Measurements from ENCODE around the gene FGFRL1.
"Not testable (repeated sequence)": the region's sequence is repeated elsewhere in the genome, so short reads cannot be mapped to it uniquely, and the experiment has no call there.

Gene FGFRL1

GRCh38 chr4:1041936-1042330 is 30.5 kb downstream of the FGFRL1 start:
- no peak for DNase-seq

- no peak for DNase-seq
Observed at GRCh38 chr4:1042352-1043055, 31.1 kb downstream of the FGFRL1 start.

GRCh38 chr4:1043162-1043561 is 31.7 kb downstream of the FGFRL1 start:
- no peak for DNase-seq

GRCh38 chr4:1043651-1044468 is 32.4 kb downstream of the FGFRL1 start:
- no peak for DNase-seq

GRCh38 chr4:1044469-1045192 is 33.2 kb downstream of the FGFRL1 start:
- no peak for DNase-seq

GRCh38 chr4:1045193-1045594 is 33.8 kb downstream of the FGFRL1 start:
- no peak for DNase-seq

- no peak for DNase-seq
Observed at GRCh38 chr4:1045595-1046201, 34.3 kb downstream of the FGFRL1 start.

- not testable (repeated sequence) for DNase-seq
Observed at GRCh38 chr4:1046581-1047011, 35.2 kb downstream of the FGFRL1 start.

- no peak for DNase-seq
Observed at GRCh38 chr4:1047106-1047975, 35.9 kb downstream of the FGFRL1 start.

GRCh38 chr4:1047976-1048772 is 36.7 kb downstream of the FGFRL1 start:
- no peak for DNase-seq

- DNase-seq: no peak
Observed at GRCh38 chr4:1048773-1049590, 37.6 kb downstream of the FGFRL1 start.

GRCh38 chr4:1049591-1049905 is 38.1 kb downstream of the FGFRL1 start:
- no peak for DNase-seq

GRCh38 chr4:1050486-1051213 is 39.2 kb downstream of the FGFRL1 start:
- DNase-seq: no peak

- no peak for DNase-seq
Observed at GRCh38 chr4:1051472-1051871, 40.0 kb downstream of the FGFRL1 start.

- DNase-seq: no peak
Observed at GRCh38 chr4:1052231-1052671, 40.8 kb downstream of the FGFRL1 start.

GRCh38 chr4:1053080-1053661 is 41.7 kb downstream of the FGFRL1 start:
- DNase-seq: no peak

- DNase-seq: not testable (repeated sequence)
Observed at GRCh38 chr4:1053891-1054290, 42.5 kb downstream of the FGFRL1 start.

GRCh38 chr4:1054696-1055242 is 43.3 kb downstream of the FGFRL1 start:
- not testable (repeated sequence) for DNase-seq

GRCh38 chr4:1055243-1055701 is 43.8 kb downstream of the FGFRL1 start:
- not testable (repeated sequence) for DNase-seq

All from activated CD4-positive, CD25-positive, alpha-beta regulatory T cell (primary cell).